ENCODE results near the gene KRTAP12-1.

KRTAP12-1 gene, protein sequence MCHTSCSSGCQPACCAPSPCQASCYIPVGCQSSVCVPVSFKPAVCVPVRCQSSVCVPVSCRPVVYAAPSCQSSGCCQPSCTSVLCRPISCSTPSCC

GRCh38 chr21:44681861-44682579 lies at the start of gene KRTAP12-1:
TSS of gene KRTAP12-1 (minus strand) at chr21:44682163. CDS start at chr21:44682123, 40 bp downstream.
- Histone ChIP-seq H3K27me3 (ENCODE audit: insufficient read depth, low read length) (no peaks in the 10 kb centered on the region), H3K4me2 (ENCODE audit: low read length) (no peak within 1 kb of the TSS), H3K9me2 (ENCODE audit: low read depth, low read length) (no peaks in the 10 kb centered on the region), H2AFZ (ENCODE audit: low read length) (no peak within 1 kb of the TSS), H3K4me3 (ENCODE audit: low read depth, low read length, poor library complexity, severe bottlenecking) (no peak within 1 kb of the TSS), H3K4me1 (ENCODE audit: insufficient read depth, low read length, severe bottlenecking) (no peaks in the 10 kb centered on the region), H3K9me3 (ENCODE audit: low read length) (no peaks in the 10 kb centered on the region), H3K9ac (ENCODE audit: low read length) (no peak within 1 kb of the TSS), H3K27ac (ENCODE audit: low read depth, low read length, poor library complexity, severe bottlenecking) (no peak within 1 kb of the TSS), H3K36me3 (ENCODE audit: insufficient read depth, low read length) (no peaks in the 10 kb centered on the region), H4K20me1 (ENCODE audit: insufficient read depth, low read length) (no peaks in the 10 kb centered on the region), H3K79me2 (ENCODE audit: insufficient read depth, low read length) (no peaks in the 10 kb centered on the region), H3F3A (ENCODE audit: insufficient read depth, low read length) (no peaks in the 10 kb centered on the region)
- TF ChIP-seq EZH2 (IDR thresholded peaks at IDR 0.05; ENCODE audit: borderline replicate concordance, low read length), result no peak
- TF ChIP-seq, protein P1, sequence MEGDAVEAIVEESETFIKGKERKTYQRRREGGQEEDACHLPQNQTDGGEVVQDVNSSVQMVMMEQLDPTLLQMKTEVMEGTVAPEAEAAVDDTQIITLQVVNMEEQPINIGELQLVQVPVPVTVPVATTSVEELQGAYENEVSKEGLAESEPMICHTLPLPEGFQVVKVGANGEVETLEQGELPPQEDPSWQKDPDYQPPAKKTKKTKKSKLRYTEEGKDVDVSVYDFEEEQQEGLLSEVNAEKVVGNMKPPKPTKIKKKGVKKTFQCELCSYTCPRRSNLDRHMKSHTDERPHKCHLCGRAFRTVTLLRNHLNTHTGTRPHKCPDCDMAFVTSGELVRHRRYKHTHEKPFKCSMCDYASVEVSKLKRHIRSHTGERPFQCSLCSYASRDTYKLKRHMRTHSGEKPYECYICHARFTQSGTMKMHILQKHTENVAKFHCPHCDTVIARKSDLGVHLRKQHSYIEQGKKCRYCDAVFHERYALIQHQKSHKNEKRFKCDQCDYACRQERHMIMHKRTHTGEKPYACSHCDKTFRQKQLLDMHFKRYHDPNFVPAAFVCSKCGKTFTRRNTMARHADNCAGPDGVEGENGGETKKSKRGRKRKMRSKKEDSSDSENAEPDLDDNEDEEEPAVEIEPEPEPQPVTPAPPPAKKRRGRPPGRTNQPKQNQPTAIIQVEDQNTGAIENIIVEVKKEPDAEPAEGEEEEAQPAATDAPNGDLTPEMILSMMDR (IDR thresholded peaks at IDR 0.05; ENCODE audit: low read length), result no peak

DNA sequence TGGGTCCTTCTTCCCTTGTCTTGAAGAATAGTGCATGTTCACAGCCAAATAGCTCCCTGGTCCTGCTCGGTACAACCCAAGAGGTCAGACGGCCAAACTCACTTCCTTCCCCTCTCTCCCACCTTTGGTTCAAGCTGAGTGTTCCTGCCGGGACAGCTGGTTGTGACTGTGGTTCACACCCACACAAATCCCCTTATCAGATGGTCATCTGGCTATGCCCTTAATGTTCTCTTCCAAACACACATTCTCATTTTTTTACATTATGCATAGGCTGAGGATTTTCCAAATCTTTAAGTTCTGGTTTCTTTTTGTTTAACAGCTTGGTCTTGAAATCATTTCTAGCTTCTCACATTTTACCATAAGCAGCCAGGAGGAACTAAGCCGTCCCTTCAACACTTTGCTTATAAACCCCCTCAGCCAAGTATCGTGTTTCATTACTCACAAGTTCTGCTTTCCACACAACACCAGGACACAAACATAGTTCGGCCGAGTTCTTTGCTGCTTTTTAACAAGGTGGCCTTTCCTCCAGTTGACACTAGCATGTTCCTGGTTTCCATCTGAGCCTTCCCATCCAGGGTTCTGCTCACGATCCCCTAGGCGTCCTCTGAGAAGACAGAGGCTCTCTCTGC lies 49.1 kb upstream of the KRTAP12-1 start:
- Histone ChIP-seq H3K4me2 (ENCODE audit: low read length) (no peak overlapping the region), H3K4me3 (ENCODE audit: low read depth, low read length, poor library complexity, severe bottlenecking) (no peak overlapping the region), H3K9ac (ENCODE audit: low read length) (no peak overlapping the region), H3K79me2 (ENCODE audit: insufficient read depth, low read length) (no peaks in the 10 kb centered on the region), H3K4me1 (ENCODE audit: insufficient read depth, low read length, severe bottlenecking) (no peaks in the 10 kb centered on the region), H3F3A (ENCODE audit: insufficient read depth, low read length) (no peaks in the 10 kb centered on the region), H3K9me2 (ENCODE audit: low read depth, low read length) (no peaks in the 10 kb centered on the region), H3K27me3 (ENCODE audit: insufficient read depth, low read length) (peaks cover 6% of the 10 kb centered on the region; the same call in 1 of the 2 replicates), H3K36me3 (ENCODE audit: insufficient read depth, low read length) (no peaks in the 10 kb centered on the region), H3K9me3 (ENCODE audit: low read length) (no peaks in the 10 kb centered on the region), H4K20me1 (ENCODE audit: insufficient read depth, low read length) (no peaks in the 10 kb centered on the region), H2AFZ (ENCODE audit: low read length) (no peak overlapping the region), H3K27ac (ENCODE audit: low read depth, low read length, poor library complexity, severe bottlenecking) (no peak overlapping the region)
- TF ChIP-seq, protein P1 (IDR thresholded peaks at IDR 0.05; ENCODE audit: low read length), result no peak
- TF ChIP-seq EZH2 (IDR thresholded peaks at IDR 0.05; ENCODE audit: borderline replicate concordance, low read length), result no peak

- no peak for TF ChIP-seq EZH2 (IDR thresholded peaks at IDR 0.05; ENCODE audit: borderline replicate concordance, low read length)
- TF ChIP-seq, protein P1 (IDR thresholded peaks at IDR 0.05; ENCODE audit: low read length), result no peak
- H3K36me3 ChIP-seq (ENCODE audit: insufficient read depth, low read length), result no peaks in the 10 kb centered on the region
- peaks cover 6% of the 10 kb centered on the region; the same call in 1 of the 2 replicates for H3K27me3 ChIP-seq (ENCODE audit: insufficient read depth, low read length)
Observed at GRCh38 chr21:44730028-44730395, 48.0 kb upstream of the KRTAP12-1 start.

More at GRCh38 chr21:44730028-44730395, 48.0 kb upstream of the KRTAP12-1 start:
- Histone ChIP-seq H4K20me1 (ENCODE audit: insufficient read depth, low read length) (no peaks in the 10 kb centered on the region), H3K27ac (ENCODE audit: low read depth, low read length, poor library complexity, severe bottlenecking) (no peak overlapping the region), H3K4me1 (ENCODE audit: insufficient read depth, low read length, severe bottlenecking) (no peaks in the 10 kb centered on the region), H3F3A (ENCODE audit: insufficient read depth, low read length) (no peaks in the 10 kb centered on the region), H3K4me2 (ENCODE audit: low read length) (no peak overlapping the region), H3K9me2 (ENCODE audit: low read depth, low read length) (no peaks in the 10 kb centered on the region), H3K79me2 (ENCODE audit: insufficient read depth, low read length) (no peaks in the 10 kb centered on the region), H3K9ac (ENCODE audit: low read length) (no peak overlapping the region), H3K4me3 (ENCODE audit: low read depth, low read length, poor library complexity, severe bottlenecking) (no peak overlapping the region), H3K9me3 (ENCODE audit: low read length) (no peaks in the 10 kb centered on the region), H2AFZ (ENCODE audit: low read length) (no peak overlapping the region)

All from OCI-LY1 (cell line).